Muscle of back (tissue), 11 donors: Measurements from ENCODE around the gene RNF214. TPM values are rescaled to one million over a fixed set of nuclear protein-coding genes. Genes with fewer than 3 reads are reported as not detected.
A peak's percentile ranks its signal among the peaks of the same experiment; 100 is the strongest.
"Not testable (repeated sequence)": the region's sequence is repeated elsewhere in the genome, so short reads cannot be mapped to it uniquely, and the experiment has no call there.

Source experiments
- DNase-seq, 3 donors: peaks; one replicate each; pipeline versions ENCODE4 v3.0.0 to v3.0.0-alpha.2; 2013
- polyA plus RNA-seq, 10 donors: library from polyadenylated mRNA; unstranded; fragments of 120-200 nt; gene quantifications; one replicate each; pipeline ENCODE4 v1.2.1, GENCODE V29; 2013; ENCODE audit not compliant: insufficient read length in 10 of 10

RNF214 gene
- polyA plus RNA-seq, 10 donors = 13.5 to 22.5 (median 18.4) TPM

DNA sequence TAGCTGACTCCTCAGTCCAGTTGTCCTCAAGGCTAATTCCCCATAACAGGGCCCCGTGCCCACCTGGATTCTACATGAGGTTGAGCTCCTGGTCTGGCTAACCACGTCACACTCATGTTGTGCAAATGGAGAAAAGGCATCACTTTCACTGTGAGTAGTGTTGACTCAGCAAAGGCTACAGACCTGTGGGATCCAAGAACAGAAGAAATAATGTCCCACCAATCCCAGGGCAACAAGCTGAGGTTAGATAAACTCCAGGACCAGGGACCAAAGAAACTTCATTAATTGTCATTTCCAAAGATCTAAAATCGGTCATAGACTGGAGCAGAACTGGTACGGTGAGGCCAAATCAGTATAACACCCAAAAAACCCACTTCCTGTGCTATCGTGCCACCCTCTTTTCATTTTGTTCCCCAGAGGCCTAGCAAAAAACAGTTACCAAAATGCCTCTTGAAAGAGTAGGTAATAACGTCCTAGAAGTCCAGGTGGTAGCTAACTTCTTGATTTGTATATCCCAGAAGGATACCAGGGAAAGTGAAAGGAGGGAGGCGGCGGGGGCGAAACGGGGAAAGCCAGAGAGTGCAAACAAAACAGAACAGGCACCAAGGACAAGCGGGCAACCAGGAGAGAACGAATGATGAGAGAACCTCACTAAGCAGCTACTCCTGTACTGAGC is 2.0 kb upstream of the RNF214 start:
- no peak for DNase-seq

DNA sequence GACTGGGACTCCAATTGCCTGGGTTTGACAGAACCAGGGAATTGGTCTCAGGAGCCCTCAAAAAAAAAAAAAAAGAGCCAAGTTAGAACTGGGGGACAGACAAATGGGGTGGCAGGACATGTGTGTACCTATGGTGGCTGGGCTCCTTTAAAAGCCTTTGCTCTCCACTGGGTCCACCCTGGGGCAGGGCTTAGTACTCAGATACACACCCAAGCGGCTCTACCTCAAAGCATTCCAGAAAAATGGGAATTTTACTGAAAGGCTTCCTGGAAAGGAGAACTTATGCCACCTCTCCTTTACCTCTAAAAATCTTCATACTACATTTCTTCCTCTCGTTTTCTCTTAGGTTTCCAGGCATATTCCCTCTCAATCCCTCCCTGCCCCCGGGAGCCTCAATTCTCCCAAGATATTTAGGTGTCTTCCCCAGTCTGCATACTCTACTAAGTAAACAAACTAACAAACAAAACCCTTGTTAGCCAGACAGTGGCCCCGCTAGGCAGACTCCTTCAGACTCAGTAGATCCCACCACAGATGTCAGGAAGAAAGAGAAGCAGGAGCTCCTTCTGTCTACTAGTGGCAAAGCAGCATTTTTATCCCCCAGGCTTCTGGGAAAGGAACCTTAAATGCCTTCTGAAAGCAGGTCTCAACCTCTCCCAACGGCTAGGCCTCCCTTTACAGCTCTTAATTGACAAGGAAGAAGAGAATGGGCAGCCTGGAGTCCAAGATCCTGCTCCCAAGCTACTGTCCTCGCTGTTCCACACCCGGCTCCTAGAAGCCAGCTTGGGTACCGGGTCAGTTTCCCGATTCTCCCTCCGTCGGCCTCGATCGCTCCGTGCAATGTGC is 1.3 kb upstream of the RNF214 start:
- DNase-seq = no peak

DNA sequence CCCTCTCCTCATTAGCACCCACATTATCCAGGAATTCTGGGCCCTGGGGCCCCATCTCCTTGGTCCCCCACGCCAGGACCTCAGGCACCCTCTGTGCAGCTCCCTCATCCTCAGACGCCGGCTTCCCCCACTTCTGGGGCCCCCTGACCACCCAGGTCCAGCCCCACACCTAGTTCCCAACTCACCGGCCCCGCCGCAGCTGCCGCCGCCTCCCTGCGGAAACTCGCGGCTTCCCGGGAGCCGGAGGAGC is 704 bp upstream of the RNF214 start, which contains the start of gene PCSK7:
PCSK7 (minus strand) TSS at position 232 of the 250 bp plus-strand sequence. CDS start 2,229 bp downstream, outside the sequence.
- no peak for DNase-seq

DNA sequence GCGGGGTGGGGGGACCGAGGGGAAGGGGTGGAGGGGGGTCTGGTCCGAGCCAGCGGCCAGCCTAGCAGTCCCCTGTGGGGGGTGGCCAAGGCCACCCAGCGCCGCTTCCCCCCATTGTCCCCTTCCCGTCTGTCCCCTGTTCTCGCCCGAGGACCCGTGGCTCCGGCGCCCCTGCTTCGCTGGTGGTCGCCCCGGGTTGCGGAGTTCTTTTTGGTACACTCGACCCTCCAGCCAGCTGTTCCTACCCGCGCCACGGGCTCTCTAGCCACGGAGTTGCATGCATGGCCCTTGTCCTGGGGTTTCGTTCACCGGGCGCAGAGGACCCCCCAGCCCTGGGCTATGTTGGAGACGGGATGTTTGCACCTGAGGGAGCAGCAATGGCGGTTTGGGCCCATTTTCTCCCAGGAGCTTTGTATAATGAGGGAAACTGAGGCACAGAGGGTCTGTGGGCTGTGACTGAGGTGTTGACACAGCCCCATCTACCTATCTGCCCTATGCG is 489 bp downstream of the RNF214 start:
- DNase-seq = peak in 1 of 3 donors; percentile 49

DNA sequence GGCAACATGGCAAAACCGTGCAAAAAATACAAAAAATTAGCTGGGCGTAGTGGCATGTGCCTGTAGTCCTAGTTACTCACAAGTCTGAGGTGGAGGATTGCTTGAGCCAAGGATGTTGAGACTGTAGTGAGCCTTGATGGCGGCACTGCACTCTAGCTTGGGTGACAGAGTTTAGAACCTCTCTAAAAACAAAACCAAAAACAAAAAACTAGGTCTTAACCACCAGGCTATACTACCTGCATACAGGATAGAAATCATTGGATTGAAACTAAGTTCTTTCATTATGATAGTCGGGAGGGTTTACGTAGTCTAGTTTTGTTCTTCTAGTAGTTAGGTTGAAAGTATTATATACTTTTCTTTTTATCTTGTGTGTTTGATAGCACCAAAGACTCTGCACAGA is 5.8 kb downstream of the RNF214 start:
- no peak for DNase-seq

DNA sequence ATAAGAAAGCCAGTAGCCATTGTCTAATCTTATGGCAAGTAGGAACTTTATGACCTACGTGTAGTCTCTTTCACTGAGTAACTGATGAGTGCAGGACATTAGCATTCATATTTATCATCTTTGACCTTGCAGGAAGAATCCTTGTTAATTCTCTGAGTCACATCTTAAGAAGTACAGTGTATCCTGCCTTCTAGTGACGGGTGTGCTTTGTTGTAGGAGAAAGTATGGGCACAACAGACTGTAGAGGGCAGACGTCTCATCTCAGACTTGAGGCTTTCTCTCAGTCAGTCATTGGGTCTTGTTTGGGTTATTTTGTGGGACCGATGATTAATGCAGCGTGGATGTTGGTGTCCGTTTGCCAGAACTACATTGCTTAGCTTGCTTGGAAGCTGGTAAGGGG is 6.8 kb downstream of the RNF214 start:
- peak in 1 of 3 donors; percentile 78 for DNase-seq

DNA sequence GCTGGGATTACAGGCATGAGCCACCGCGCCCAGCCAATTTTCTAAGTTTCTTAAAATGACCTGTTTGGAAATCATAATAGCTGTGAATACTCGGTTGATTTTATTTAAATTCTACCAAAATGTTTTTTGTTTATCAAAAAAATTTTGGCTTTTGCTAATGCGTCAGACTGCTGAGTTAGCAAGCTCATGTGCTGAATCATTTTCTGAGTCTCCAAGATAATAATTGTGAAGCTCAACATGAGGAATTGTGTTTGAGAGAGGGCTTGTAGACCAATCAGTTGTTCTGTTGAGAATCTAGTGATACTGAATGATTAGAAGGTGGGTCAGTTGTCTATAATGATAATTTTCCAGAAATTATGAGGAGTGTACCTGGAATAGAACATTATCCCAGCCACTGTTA is 15.9 kb downstream of the RNF214 start:
- DNase-seq = no peak

DNA sequence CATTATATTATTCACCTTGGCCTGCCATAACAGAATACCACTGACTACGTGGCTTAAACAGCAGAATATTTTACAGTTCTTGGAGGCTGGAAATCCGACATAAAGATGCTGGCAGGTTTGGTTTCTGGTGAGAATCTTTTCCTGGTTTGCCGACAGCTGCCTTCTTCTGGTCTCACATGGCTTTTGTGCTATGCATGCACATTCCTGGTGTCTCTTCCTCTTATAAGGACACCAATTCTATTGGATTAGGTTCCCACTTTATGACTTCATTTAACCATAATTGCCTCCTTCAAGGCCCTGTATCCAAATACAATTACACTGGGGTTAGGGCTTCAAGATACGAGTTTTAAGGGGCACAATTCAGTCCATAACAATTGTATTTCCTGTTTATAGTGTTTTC is 17.1 kb downstream of the RNF214 start:
- no peak for DNase-seq

DNA sequence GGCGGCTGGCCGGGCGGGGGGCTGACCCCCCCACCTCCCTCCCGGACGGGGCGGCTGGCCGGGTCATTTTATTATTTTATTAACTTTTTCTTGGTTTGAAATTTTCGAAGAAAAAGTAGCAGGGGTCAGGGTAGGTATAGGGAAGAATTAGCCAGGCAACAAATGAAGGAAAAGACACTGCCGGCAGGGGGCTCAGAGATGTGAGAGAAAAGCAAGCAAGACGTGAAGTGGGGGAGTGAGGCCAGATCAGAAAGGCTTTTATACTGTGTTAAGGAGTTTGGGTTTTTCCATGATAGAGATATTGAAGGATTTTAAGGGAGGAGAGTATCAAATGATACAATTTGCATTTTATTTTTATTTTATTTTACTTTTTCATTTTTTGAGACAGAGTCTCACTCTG is 19.0 kb downstream of the RNF214 start:
- no peak for DNase-seq

DNA sequence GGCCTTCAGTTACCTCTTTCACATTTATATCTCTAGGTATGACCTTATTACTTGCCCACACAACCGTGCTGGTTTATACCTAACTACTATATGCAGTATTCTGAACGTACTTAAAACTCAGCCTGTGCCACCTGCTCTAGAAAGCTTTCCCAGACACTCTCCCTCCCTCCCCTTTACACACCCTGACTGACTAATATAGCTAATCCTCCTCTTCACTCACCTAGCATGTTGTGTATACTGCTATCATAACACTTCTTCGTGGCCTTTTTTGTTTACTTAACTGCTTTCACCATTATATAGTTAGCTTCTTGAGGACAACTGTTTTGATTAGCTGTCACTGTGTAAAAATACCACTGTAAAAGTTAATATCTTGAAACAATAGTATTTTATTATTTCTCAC is 23.5 kb downstream of the RNF214 start:
- DNase-seq = no peak

DNA sequence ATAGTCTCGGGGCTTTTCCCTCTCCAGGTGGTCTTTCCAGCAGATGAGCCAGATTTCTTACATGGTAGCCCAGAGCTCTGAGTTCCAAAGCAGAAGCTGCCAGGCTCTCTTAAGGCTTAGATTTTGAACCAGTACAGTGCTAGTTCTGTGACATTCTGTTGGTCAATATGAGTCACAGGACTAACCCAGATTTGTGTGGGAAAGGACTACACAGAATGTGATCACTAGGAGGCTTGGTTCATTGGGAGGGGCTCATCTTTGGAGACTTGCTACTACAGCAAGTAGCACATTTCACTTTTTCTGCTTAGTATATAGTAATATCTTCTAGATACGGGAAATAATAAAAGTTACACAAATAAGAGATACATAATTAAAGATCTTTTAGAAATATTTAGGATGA is 24.1 kb downstream of the RNF214 start:
- no peak for DNase-seq

DNA sequence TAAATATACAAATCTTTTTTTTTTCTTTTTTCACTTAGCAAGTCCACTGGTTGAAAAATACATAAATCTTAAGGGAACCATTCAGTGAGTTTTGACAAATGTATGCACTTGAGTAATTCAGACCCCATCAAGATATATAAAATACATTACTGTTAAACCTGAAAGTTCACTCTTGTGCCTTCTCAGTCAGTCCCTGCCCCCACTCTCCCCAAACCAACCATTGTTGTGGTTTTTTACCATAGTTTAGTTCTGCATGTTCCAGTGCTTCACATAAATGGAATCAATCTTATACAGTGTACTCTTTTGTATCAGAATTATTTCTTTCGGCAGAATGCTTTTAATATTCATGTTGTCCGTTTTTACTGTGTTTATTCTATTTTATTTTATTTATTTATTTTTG is 26.1 kb downstream of the RNF214 start:
- DNase-seq = no peak

DNA sequence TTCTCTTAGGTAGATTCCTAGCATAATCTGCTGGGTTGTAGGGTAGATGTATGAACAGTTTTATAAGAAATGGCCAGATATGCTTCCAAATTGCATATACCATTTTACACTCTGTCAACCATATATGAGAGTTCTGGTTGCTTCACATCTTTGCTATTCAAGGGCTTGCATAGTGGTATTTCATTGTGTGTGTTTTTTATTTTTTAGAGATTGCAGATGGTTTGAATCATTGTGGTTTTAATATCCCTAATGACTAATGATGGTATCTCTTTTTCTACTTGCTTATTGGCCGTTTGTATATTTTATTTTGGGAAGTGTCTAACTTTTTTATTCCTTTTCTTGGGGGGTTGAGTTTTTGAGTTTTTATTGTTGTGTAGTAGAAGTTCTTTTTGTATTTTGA is 26.9 kb downstream of the RNF214 start:
- DNase-seq = peak in 1 of 3 donors; percentile 57

DNA sequence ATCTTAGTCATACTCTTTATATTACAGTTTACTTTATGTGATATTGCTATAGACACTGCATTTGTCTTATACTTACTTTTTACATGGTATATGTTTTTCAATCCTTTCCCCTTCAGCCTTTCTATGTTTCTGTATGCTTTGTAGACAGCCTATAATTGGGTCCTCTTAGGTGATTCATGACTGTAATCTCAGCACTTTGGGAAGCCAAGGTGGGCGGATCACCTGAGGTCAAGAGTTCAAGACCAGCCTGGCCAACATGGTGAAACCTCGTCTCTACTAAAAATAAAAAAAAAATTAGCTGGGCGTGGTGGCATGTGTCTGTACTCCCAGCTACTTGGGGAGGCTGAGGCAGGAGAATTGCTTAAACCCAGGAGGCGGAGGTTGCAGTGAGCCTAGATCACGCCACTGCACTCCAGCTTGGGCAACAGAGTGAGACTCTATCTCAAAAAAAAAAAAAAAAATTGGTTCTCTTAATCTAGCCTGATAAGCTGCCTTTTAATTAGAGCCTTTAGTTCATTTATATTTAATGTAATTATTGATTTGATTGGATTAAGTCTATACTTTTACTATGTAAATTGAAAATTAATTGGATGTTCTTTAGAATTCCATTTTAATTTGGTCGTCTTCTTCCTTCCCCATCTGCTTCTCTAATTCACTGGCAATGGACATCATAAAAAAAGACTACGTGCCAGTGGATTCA is 32.3 kb downstream of the RNF214 start:
- DNase-seq = not testable (repeated sequence)

DNA sequence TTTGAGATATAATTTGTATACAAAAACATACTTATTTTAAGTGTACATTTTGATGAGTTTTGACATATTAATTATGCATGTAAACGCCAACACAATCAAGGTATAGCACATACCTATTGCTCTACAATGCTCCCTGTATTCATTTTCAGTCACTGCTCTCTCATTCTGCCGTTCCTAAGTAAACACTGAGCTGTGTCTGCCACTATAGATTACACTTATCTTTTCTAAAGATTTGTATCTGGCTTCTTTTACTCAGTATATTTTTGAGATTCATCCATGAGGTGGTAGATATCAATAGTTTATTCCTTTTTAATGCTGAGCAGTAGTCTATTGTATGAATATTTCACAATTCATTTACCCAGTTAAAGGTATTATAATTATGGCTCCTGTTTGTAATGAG is 33.3 kb downstream of the RNF214 start:
- DNase-seq = no peak

DNA sequence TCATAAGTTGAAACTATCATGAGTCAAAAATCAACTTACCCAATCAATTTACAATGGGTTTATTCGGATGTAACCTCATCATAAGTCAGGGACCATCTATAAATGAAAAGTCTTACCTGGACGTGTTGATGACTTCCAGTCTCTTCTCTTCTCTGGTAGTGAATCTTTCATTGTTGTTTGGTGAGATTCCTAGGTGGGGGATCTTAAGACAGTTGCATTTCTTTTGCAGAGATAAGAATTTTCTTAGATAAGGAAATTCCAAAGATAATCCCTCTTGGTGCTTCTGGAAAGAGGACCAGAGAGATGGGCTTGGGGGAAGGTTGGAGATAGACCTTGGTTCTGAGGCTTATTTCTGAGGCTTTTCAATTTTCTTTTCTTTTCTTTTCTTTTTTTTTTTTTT is 37.4 kb downstream of the RNF214 start:
- DNase-seq = no peak

DNA sequence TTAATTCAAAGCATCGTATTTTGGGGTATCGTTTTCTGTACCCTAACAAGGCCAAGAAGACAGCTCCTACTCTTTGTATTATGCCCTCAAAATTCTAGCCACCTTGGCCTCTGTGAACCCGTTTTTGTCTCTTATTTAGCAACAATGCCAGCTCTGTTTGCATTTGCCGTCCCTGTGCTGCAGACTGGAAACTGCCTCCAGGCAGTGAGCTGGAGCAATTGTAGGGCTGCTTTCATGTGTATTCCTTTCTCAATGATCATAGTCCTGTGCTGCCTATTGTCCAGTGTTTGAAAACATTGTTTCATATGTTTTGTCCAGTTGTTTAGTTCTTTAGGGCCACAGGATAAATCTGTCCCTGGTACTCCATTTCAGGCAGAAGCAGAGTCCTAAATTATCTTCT is 38.7 kb downstream of the RNF214 start:
- DNase-seq = no peak

DNA sequence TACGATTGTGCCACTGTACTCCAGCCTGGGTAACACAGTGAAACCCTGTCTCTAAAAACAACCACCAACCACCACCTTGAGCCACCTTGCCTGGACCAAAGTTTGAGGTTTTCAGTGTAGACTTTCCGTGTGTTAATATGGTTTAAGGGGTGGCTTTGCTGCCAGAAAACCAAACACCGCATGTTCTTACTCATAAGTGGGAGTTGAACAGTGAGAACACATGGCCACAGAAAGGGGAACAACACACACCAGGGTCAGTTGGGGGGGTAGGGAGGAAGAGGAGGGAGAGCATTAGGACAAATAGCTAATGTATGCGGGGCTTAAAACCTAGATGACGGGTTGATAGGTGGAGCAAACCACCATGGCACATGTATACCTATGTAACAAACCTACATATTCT is 39.7 kb downstream of the RNF214 start:
- DNase-seq = not testable (repeated sequence)

DNA sequence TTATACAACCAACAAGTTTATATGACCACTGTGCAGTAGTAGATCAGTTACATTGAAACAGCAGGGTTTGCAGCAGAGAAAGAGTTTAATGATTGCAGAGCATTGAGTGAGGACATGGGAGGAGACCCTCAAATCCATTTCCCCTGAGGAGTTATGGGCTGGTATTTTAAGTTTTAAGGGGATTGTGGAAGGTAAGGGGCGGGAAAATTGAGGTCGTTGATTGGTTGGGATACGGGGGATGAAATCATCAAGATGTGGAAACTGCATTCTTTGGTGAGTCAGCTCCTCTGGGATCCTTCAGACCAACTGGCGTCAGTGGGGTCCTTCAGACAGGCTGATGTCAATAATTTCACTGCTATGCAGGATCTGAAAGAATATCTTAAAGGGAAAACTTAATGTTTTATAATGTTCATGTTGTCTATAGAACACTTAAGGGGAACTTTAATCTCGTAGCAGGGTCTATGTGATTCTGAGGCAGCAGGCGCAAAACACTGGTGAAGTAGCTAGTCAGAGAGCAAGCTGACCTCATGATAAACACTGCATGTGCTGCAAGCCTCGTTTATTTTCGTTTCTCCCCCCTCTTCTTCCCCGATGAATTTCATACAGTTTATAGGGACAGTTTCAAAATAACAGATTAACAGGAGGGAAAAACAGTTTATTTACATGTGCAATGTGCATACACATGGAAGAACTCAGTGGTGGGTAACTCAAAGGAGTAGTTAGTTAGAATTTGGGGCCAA is 41.2 kb downstream of the RNF214 start:
- peak in 1 of 3 donors; percentile 84 for DNase-seq

DNA sequence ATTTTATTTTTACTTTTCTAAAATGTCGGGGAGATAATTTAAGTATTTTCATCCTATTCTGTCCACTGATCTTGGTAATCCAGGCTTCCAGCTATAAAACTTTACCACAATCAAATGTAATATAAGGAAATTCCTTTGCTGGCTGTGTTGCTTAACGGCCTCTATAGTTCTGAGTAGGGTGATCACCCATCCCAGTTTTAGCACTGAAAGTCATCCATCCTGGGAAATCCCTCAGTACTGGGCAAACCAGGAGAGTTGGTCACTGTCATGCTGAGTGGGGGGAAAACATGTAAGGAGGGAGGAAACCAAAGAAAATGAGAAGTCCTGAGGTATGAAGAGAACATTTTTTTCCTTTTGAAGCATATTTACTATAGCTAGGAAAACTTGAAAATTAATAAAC is 45.9 kb downstream of the RNF214 start:
- no peak for DNase-seq

DNA sequence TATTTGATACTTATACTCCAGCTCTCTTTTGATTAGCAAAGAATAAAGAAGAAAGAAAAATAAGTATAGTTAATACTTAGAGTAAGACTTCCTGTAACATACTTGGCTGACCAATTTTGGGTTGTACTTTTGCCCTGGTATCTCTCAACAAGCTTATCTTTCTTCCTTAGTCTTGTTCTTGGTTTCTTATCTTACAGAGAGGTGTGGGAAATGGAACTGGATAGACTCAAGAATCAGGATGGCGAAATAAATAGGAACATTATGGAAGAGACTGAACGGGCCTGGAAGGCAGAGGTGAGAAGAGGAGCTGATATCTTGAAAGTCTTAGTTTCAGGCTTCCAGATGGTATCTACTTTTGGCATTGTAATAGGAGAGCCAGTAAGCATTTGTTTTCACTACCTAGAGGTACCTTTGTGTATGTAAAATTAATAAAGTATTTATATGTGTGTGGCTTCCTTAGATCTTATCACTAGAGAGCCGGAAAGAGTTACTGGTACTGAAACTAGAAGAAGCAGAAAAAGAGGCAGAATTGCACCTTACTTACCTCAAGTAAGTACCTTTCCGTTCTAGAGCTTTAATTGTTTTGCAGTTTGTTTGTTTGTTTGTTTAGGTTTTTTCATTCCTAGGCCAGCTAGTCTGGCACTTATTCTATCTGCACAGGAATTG is 47.4 kb downstream of the RNF214 start:
- DNase-seq = no peak
